Panc1 (cell line): ENCODE data around the gene MASP2. TPM values are rescaled to one million over a fixed set of nuclear protein-coding genes. Genes with fewer than 3 reads are reported as not detected.

Experiments used
- ATAC-seq: fragments of 200-7000 bp; cut with Tn5 transposase; 2 replicates; pipeline ENCODE4 v1.9.1; 2020; ENCODE audit warnings: mild to moderate bottlenecking, moderate library complexity
- BruUV-seq: library from RNA; stranded (reverse); fragments of 400-500 nt; replicated peaks from 2 replicates; lab custom pipeline; 2021; lab: Mats Ljungman, UMichigan
- CTCF ChIA-PET: fragments of 300-600 bp; sonication (Branson Sonifier 250); formaldehyde crosslinking; loops from one replicate; lab custom pipeline; 2022; ENCODE audit warnings: antibody characterized with exemption; lab: Charles Lee
- POLR2A ChIA-PET: fragments of 300-600 bp; sonication (Branson Sonifier 250); formaldehyde crosslinking; loops from one replicate; lab custom pipeline; 2022; ENCODE audit warnings: antibody characterized with exemption; lab: Charles Lee
- DNase-seq: peaks from one replicate; pipeline ENCODE4 v3.0.0-alpha.2; 2010; ENCODE audit warnings: low read depth, low spot score
- H3K27ac ChIP-seq: 2 replicates; pipeline ENCODE4 v1.5.1; 2011; ENCODE audit warnings: mild to moderate bottlenecking, low read length, inconsistent platforms
- H3K27me3 ChIP-seq: fragments of 200-500 bp; sonication (Bioruptor generic); 2 replicates; pipeline ENCODE4 v1.6.0; 2014; ENCODE audit warnings: low read length, inconsistent platforms; ENCODE audit not compliant: control insufficient read depth, insufficient read depth
- H3K36me3 ChIP-seq: fragments of 200-500 bp; sonication (Bioruptor generic); 2 replicates; pipeline ENCODE4 v1.5.1; 2014; ENCODE audit warnings: inconsistent platforms, mild to moderate bottlenecking, low read length, moderate library complexity; ENCODE audit not compliant: control insufficient read depth, insufficient read depth
- H3K4me1 ChIP-seq: 2 replicates; pipeline ENCODE4 v1.5.1; 2011; ENCODE audit warnings: inconsistent platforms, mild to moderate bottlenecking, low read length, moderate library complexity; ENCODE audit not compliant: control insufficient read depth, insufficient read depth
- H3K4me3 ChIP-seq, 2 experiments: 2 replicates each; pipeline ENCODE4 v1.5.1; 2011 to 2012; ENCODE audit warnings: low read depth in 2 of 2, low read length in 2 of 2, mild to moderate bottlenecking in 2 of 2, inconsistent platforms in 1 of 2, moderate library complexity in 1 of 2
- H3K9me3 ChIP-seq: fragments of 200-500 bp; sonication (Bioruptor generic); 2 replicates; pipeline ENCODE4 v1.5.1; 2014; ENCODE audit warnings: low read depth, mild to moderate bottlenecking, inconsistent platforms, low read length, moderate library complexity; ENCODE audit not compliant: control insufficient read depth, insufficient read depth
- POLR2AphosphoS5 ChIP-seq: IDR thresholded peaks from 2 replicates; pipeline ENCODE4 v1.6.1; 2012; ENCODE audit warnings: mild to moderate bottlenecking, low read depth, low read length, moderate library complexity
- REST ChIP-seq, 2 experiments: IDR thresholded peaks; 2 replicates each; pipeline ENCODE4 v1.6.1; 2011 to 2012; ENCODE audit warnings: low read depth in 2 of 2, control low read depth in 1 of 2, low read length in 1 of 2, mild to moderate bottlenecking in 1 of 2, moderate library complexity in 1 of 2; ENCODE audit not compliant: insufficient read depth in 1 of 2
- SIN3A ChIP-seq: IDR thresholded peaks from 2 replicates; pipeline ENCODE4 v1.6.1; 2012; ENCODE audit warnings: low read depth, mild to moderate bottlenecking, low read length, moderate library complexity, borderline replicate concordance; ENCODE audit not compliant: insufficient read depth
- TCF7L2 ChIP-seq: IDR thresholded peaks from 2 replicates; pipeline ENCODE4 v1.6.1; 2011; ENCODE audit warnings: mild to moderate bottlenecking, low read depth, low read length, inconsistent platforms
- in situ Hi-C: cut with HindIII; loops from 2 replicates; pipeline ENCODE4 v1.10.0; 2016; ENCODE audit warnings: low sequenced_read_pairs, low pct_unique_long_range_greater_than_20kb
- intact Hi-C: fragments of 100-400 bp; cut with micrococcal nuclease; formaldehyde crosslinking; loops from one replicate; pipeline ENCODE4 v1.10.0; 2022; ENCODE audit not compliant: unreplicated experiment
- total RNA-seq: library from RNA; stranded (reverse); gene quantifications from one replicate; pipeline ENCODE4 v1.2.1, GENCODE V29; 2021; ENCODE audit not compliant: unreplicated experiment
- TF ChIP-seq, protein P1 (sequence below): fragments of 450-650 bp; IDR thresholded peaks from 2 replicates; pipeline ENCODE4 v1.5.1; 2017; ENCODE audit warnings: mild to moderate bottlenecking

The MASP2 gene
- total RNA-seq, 1 experiment from 2014 or later: 0.41 TPM

DNA sequence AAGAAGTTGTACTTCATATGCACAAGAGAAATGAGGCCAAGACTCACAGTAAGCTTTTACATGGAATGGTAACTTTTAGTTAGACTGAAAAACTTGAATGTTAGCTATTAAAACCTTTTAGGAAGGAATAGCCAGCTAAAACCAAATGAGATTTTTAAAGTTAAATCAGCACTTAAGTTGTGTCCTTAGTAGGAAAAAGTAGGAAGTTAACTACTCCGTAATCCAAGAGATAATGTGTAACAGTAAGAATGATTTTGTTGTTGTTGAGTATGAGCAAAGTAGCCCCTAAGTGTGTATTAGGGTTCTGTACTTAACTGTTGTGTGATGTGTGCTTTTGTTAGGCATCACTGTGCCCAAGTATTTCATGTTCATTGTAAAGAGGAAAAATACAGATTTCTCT, 21.4 kb downstream of the MASP2 start:
- in situ Hi-C loops: no loop called here
- peaks cover 32% of the 10 kb centered on the region for H3K36me3 ChIP-seq
- ATAC-seq: no peak

DNA sequence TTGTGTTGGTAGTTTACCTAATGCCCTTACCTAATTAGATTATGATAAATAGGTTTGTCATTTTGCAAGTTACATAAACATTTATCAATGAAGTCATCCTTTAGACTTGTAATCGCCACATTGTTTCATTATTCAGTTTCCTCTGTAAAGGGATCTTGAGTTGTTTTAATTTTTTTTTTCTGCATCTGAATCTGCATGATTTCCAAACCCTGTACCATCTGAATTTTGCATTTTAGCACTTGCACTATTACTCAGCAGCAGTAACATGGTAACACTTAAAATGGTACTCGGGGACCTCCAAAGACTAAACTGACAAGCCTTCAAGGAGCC, 22.2 kb downstream of the MASP2 start:
- CTCF ChIA-PET: no interaction called here
- POLR2A ChIA-PET: no interaction called here

More for the DNA sequence above, 21.4 kb downstream of the MASP2 start:
- BruUV-seq: no TSS peak
- POLR2A ChIA-PET: no interaction called here
- Histone ChIP-seq H3K9me3 (no peaks in the 10 kb centered on the region), H3K27me3 (no peaks in the 10 kb centered on the region), H3K4me1 (no peaks in the 10 kb centered on the region), H3K27ac (no peak overlapping the region), H3K4me3 (no peak overlapping the region)
- no peak for DNase-seq
- intact Hi-C loops: no loop called here
- CTCF ChIA-PET: no interaction called here
- TF ChIP-seq REST (IDR thresholded peaks at IDR 0.05; ENCODE audit: insufficient read depth in 1 of 2, low read depth in 2 of 2, low read length in 1 of 2): no peak
- TF ChIP-seq SIN3A: no peak
- TF ChIP-seq POLR2AphosphoS5: no peak
- TF ChIP-seq TCF7L2: no peak

More for the DNA sequence above, 22.2 kb downstream of the MASP2 start:
- in situ Hi-C loops: no loop called here
- DNase-seq (no peak), ATAC-seq (no peak)
- BruUV-seq: TSS peak; percentile 12
- intact Hi-C loops: no loop called here
- TF ChIP-seq REST (IDR thresholded peaks at IDR 0.05; ENCODE audit: insufficient read depth in 1 of 2, low read depth in 2 of 2, low read length in 1 of 2) (no peak), SIN3A (no peak), POLR2AphosphoS5 (0 out of 2 replicates have a peak, but pooled peaks have one; percentile 24), TCF7L2 (no peak)
- TF ChIP-seq, protein P1, sequence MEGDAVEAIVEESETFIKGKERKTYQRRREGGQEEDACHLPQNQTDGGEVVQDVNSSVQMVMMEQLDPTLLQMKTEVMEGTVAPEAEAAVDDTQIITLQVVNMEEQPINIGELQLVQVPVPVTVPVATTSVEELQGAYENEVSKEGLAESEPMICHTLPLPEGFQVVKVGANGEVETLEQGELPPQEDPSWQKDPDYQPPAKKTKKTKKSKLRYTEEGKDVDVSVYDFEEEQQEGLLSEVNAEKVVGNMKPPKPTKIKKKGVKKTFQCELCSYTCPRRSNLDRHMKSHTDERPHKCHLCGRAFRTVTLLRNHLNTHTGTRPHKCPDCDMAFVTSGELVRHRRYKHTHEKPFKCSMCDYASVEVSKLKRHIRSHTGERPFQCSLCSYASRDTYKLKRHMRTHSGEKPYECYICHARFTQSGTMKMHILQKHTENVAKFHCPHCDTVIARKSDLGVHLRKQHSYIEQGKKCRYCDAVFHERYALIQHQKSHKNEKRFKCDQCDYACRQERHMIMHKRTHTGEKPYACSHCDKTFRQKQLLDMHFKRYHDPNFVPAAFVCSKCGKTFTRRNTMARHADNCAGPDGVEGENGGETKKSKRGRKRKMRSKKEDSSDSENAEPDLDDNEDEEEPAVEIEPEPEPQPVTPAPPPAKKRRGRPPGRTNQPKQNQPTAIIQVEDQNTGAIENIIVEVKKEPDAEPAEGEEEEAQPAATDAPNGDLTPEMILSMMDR: no peak
- Histone ChIP-seq H3K4me1 (no peaks in the 10 kb centered on the region), H3K4me3 (no peak overlapping the region), H3K27me3 (no peaks in the 10 kb centered on the region), H3K27ac (no peak overlapping the region), H3K9me3 (no peaks in the 10 kb centered on the region), H3K36me3 (peaks cover 37% of the 10 kb centered on the region)
